ENCODE measurements around the gene PCNX4.
"Not testable (repeated sequence)": the region's sequence is repeated elsewhere in the genome, so short reads cannot be mapped to it uniquely, and the experiment has no call there.

Gene PCNX4

DNA sequence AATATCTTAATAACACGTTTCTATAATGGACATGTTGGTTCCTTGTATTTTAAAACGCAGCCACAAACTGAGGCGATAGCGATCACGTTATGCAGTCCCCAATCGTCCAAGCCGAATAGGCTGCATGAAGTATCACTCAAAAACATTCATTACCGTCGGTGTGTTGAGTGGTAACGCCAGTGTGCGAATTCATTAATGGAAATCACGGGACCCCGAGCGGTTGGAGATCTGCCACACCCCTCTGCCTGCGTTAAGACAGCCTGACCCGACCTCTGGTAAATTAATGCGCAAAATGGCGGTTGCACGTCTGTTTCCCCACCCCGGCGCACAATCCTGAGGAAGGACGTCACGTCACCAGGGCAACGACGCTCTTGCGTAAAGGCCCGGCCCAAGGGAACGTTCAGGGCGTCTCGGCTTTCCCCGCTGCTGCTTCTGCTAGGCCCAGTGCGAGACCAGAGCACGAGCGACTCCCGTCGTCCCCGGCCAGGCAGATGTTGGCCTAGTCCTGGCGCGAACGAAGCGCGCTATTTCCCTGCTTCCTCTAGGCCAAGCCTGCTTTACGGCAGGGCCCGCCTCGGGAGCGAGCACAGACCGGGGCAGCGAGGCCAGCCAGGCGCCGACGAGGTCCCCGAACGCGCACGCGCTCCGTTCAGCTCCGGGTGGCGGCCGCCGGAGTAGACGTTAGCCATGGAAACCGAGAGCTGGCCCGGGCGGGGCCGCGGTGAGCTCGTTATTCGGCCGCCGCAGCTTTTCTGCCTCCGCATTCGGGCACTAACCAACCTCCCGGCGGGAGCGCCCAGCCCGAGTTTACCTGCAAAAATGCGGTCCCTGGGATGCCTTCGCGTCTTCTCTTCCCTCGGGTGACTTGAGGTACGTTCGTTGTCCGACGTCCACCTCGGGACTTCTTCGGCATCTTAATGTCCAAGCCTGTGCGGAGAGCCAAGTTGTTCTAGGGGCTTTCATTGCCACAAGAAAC lies at the start of gene PCNX4:
Gene PCNX4 (plus strand): TSS at position 374 of the 976 bp plus-strand sequence. CDS start 15,716 bp downstream, outside the sequence.
- peak; percentile 95 for DNase-seq

- not testable (repeated sequence) for DNase-seq
Measured at GRCh38 chr14:60047976-60048375, 43.7 kb upstream of the PCNX4 start.

DNA sequence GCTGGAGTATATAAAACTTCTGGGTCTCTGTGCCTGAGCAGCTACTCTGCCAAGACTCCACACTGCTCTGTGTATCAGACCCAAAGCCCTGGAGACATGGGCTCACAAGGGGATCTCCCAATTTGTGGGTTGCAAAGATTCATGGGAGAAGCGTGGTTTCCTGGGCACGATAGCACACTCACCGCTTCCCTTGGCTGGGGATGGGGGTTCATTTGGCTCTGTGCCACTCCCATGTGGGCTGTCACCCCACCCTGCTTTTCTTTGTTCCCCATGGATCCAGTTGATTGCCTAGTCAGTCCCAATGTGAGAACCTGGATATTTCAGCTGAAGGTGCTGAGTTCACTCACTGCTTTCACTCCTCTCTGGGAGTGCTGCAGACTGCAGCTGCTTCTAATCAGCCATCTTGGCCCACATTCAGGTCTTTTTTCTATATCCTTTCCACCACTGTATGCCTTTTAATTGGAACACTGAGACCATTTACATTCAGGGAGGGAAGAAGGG lies 40.0 kb upstream of the PCNX4 start:
- peak; percentile 9 for DNase-seq

GRCh38 chr14:60058087-60058486 lies 33.6 kb upstream of the PCNX4 start:
- no peak for DNase-seq

GRCh38 chr14:60061371-60061770 lies 30.4 kb upstream of the PCNX4 start:
- no peak for DNase-seq

DNA sequence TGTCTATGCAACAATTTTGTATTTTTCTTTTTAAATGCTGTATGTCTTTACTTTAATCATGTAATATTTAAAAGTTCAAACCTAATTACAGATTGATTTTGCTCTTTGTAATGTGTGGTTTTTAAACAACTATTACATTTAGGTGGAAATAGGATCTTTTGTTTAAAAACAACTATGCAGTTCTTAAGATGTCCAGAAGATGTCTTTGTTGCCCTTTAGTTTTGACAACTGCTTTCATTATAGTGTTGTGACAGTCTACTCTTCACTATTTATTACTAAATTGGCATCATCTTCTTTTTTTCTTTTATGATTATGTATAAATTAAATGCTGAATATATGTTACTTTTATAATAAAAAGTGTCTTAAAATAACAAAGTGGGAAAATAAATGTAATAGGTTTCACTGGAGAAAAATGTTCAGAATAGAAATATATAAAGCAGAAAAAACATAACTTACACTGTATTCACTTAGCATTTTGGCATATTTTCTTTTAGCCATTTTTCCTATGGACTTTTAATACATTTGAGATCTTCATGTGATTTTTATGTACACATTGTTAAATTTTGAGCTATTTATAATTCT lies 27.1 kb upstream of the PCNX4 start:
- peak; percentile 65 for DNase-seq

- no peak for DNase-seq
Measured at GRCh38 chr14:60067882-60068281, 23.8 kb upstream of the PCNX4 start.

DNA sequence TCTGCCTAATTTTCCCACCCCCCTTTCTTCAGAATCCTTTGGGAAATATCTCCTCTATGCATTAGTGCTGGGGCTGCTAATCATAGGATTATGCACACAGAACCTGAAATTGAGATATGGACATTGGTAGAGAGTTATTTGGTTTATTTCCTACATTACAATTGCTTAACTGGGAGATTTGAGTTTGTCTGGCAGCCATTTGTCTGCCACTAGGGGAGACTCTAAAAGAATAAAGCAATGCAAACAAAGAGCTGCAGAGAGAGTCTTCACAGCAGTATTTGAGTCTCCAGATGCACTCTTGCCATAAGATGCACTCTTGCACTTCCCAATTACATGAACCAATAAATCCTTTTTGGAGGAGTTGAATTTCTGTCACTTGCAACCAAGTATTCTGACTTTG lies 12.0 kb upstream of the PCNX4 start:
- no peak for DNase-seq

- DNase-seq: no peak
Measured at GRCh38 chr14:60085085-60085484, 6.6 kb upstream of the PCNX4 start.

GRCh38 chr14:60085693-60086092 lies 6.0 kb upstream of the PCNX4 start:
- no peak for DNase-seq

GRCh38 chr14:60087668-60088067 lies 4.1 kb upstream of the PCNX4 start:
- no peak for DNase-seq

DNA sequence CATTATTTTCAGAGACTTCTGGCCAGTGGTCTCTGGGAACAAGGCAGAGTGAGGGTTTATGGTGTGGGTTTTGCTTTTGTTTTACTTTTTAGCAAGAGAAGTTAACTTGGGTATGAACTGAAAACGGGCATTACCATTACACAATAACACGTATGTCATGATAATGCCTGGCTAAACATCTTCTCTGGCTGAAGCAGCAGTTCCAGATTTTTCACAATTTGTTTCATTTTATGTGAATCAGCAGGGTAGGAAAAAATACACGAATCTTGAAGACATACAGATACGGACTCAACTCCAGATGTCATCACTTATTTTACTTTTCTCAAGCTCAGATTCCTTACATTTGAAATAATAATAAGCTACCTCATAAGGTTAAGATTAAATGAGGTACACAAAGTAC lies 2.5 kb upstream of the PCNX4 start:
- no peak for DNase-seq

DNA sequence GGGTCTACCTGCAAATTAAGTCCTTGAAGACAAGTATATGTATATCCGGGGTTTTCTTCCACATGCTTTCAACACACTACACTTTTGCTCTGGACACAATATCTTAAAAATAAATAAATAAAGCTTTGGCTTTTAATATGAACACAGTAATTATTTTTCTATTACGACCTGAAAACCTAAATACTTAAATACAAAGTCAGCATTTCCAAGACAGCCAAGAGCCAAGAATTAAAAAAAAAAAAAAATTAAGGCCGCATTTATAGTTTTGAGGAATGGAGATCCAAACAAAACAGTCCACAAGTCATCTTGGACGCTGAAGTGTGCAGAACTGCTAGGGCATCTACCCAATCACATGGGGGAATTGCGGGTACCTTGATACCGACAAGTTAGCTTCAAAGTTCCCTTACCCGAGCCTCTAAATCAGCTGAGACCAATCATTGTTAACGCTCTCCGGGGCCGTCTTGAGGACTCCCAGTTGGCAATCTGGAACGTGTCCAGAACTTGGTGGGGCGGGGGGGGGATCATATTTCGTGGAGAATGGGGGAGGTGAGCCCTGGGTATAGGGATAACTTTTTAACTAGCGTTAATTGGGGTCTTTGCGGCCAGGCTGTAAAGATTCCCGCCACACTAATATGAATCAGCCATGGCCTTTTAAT lies 731 bp upstream of the PCNX4 start:
- peak; percentile 38 for DNase-seq

DNA sequence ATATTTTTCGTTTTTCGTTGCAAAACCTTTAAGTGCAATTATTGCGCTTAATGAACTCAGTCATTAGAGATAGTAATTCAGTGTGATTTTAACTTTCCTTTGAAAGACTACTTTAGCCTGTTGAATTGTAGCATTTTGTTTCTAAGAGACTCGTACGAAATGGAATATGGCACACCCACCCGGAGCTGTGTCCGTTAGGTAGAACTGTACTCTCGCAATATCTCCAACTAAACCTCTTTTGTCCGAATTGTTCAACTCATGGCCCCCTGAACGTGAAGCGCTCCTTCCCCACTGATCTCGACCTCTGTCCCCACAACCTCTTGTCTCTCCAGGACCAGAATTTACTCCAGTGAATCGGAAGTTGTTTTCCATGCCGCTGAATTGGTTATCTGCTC lies 800 bp downstream of the PCNX4 start:
- no peak for DNase-seq

DNA sequence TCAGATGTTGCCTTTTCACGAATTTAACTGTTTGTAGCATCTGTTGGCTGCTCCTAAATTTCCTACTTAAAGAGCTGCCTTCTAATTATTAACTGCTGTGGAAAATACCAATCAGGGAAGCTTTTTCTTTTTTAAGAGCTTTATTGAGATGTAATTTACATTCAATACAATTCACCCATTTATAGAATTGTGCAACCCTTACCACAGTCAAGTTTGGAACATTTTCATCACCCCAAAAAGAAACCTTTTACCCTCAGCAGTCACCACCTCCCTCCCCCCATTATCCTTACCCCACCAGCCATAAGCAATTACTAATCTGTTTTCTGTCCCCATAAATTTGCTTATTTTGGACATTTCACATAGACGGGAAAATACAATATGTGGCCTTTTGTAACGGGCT lies 1.4 kb downstream of the PCNX4 start:
- no peak for DNase-seq

DNA sequence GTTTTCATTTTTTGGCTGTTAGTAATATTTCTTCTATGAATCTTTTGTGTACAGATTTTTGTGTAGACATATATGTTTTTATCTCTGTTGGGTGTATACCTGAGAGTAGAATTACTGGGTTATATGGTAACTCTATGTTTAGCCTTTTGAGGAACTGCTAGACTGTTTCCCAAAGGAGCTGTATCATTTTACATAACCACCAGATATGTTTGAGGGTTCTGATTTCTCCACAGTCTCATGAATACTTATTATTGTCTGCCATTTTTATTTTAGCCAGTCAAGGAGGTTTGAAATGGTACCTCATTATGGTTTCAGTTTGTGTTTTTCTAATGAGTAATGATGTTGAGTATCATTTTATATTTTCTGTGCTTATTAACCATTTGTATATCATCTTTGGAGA lies 1.9 kb downstream of the PCNX4 start:
- DNase-seq: no peak

- DNase-seq: peak; percentile 10
Measured at GRCh38 chr14:60094306-60094897, 2.7 kb downstream of the PCNX4 start.

DNA sequence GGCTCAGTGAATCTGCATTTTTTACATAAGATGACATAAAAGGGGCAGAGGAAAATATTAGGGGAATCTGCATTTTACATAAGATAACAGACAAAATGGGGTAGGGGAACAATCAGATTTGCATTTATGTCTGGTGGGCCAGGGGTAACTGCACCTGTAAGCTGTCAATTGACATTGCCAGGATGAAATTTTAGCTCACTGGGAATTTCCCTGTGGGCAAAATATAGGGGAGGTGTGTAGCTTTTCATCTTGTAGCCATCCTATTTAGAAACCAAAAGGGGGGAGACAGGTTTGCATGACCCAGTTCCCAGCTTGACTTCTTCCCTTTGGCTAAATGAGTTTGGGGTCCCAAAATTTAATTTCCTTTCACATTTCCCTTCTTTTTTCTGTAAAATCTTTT lies 3.5 kb downstream of the PCNX4 start:
- DNase-seq: peak; percentile 19

GRCh38 chr14:60095781-60096450 lies 4.2 kb downstream of the PCNX4 start:
- no peak for DNase-seq

- DNase-seq: no peak
Measured at GRCh38 chr14:60097974-60098373, 6.3 kb downstream of the PCNX4 start.

DNA sequence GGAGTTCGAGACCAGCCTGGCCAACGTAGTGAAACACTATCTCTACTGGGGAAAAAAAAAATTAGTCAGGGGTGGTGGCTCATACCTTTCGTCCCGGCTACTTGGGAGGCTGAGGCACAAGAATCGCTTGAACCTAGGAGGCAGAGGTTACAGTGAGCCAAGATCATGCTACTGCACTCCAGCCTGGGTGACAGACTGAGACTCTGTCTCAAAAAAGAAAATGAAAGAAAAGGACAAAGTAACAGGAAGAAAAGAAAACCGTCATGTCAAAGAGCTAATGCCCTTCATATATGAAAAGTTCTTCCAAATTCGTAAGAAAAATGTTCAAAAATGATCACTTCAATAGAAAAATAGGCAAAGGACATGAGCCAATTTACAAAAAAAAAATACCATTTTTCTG lies 8.1 kb downstream of the PCNX4 start:
- not testable (repeated sequence) for DNase-seq

DNA sequence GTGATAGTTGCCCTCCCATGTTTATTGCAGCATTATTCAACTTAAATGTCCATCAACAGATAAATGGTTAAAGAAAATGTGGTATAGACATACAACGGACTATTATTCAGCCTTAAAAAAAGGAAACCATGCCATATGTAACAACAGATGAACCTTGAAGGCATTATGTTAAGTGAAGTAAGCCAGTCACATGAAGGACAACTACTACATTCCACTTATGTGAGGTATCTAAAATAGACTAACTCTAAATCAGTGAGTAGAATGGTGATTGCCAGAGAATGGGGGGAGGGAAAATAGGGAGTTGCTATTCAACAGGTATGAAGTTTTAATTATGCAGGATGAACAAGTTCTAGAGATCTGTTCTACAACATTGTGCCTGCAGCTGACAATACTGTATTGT lies 10.1 kb downstream of the PCNX4 start:
- DNase-seq: no peak

- DNase-seq: no peak
Measured at GRCh38 chr14:60102389-60102788, 10.7 kb downstream of the PCNX4 start.

All from CD4-positive, alpha-beta T cell treated with Interleukin-17A for 1 hour (primary cell).